HG03095 (cell line): ENCODE measurements around the gene DDAH1.

Experiments used
- ATAC-seq: cut with Tn5 transposase; IDR thresholded peaks from one replicate; pipeline ENCODE4 v1.9.1; 2021; ENCODE audit warnings: moderate library complexity; ENCODE audit not compliant: unreplicated experiment

Gene DDAH1

DNA sequence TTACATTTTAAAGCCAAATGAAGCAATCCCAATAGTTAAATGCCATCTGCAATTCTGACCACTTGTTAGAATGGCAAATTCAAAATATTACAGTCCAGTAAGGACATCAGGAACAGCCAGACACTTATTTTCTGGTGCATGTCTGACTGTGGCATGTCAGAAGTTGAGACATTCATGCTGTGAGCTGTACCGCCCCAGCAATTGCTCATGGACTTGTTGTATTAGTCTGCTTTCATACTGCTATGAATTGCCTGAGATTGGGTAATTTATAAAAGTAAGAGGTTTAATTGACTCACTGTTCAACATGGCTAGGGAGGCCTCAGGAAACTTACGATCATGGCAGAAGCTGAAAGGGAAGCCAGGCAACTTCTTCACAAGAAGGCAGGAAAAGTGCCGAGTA, 19.1 kb downstream of the DDAH1 start:
- ATAC-seq = no peak

DNA sequence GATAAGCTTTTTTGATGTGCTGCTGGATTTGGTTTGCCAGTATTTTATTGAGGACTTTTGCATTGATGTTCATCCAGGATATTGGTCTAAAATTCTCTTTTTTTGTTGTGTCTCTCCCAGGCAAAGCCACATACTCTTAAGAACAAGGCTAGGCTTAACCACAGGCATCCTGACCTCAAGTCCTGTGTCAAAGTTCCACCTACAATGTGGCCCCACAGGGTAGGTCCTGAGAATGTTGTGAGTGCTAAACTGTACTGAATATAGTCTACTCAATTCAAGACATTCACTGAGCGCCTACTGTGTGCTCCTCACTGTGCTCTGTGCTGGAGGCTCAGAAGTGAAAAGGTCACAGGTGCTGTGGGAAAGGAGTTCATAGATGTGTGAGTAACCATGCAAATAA, 20.6 kb downstream of the DDAH1 start:
- no peak for ATAC-seq

DNA sequence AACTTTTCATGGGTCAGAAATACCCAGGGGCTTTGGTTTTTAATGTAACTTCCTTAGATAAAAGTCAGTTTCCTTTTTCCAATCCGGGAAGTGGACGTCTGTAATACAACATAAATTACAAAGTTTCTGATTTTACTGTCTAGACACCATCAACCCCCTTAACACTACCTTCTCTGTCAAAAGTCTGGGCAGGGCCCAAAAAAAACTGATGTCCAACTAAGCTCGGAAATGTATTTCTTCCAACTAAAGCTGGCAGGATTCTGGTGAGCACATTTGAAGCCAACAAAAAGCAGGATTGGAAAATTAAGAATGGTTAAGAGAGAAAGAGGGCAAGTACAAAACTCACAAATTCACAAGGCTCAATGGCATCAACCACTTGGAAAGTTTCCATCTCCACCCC, 24.3 kb downstream of the DDAH1 start:
- ATAC-seq = no peak

DNA sequence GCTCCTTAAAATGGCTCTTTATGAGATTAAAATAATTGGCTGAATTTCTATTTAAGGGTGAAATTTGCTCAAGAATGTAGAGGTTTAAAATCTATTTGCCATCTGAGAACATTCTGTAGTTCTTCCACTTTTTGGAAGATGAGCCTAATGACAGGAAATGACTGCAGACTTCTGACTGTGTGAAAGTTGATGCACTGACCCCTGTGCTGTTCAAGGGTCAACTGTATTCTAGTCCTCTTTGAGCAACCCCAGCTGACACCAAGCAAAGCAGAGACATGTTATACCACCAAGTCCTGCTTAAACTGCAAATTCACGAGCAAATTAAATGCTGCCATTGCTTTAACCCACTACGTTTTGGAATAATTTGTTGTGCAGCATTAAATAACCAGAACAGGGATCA, 26.6 kb downstream of the DDAH1 start:
- ATAC-seq = no peak

DNA sequence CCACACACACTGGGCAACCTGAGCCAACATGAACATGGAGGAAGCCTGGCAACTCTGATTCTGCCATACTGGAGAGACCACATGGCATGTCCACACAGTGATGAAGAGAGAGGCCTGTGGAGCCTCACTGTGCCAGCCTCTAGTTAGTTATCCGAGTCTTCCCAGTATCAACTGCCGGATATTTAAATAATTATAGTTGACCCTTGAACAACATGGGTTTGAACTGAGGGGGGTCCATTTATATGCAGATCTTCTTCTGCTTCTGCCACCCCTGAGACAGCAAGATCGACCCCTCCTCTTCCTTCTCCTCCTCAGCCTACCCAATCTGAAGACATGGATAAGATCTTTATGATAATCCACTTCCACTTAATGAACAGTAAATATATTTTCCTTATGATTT, 27.8 kb downstream of the DDAH1 start:
- no peak for ATAC-seq

DNA sequence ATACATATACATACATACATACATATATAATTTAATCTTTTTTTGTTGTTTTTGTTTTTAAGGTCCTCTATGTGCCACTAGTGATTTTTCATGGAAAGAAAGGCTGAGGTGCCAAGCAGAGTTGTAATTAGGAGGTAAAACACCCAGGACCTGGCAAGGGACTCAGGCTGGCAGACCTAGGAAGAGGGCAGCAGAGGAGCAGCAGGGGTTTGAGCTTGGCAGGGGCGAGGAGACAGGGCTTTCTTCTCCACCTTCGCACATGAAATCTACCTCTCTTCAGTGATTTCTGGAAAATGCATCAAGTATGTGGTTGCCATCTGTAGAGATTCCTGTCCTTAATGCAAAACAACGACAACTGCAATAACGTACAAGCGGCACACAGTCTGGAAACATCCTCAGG, 31.9 kb downstream of the DDAH1 start:
- ATAC-seq = no peak

DNA sequence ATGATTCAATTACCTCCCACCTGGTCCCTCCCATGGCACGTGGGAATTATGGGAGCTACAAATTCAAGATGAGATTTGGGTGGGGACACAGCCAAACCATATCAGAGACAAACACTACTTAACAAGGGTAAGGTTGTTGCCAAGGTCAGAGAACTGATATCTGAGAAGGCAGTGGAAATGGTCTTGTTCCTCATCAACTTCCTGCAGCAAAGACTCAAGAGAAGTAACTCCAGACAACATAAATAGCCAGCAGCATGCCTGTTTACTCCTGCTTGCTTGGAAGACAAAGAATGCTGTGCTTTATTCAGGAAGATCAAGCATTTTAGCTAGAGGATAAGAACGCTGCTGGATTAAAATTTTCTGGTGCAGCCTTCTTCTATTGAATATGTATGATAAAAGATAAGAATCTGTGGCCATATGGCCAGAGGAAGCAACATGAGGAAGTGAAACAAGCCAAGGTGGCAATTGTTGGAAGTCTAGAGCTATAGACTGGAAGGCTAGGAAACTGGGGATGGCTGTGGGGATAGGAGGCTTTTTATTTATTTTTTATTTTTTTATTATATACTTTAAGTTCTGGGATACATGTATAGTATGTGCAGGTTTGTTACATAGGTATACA, 36.4 kb downstream of the DDAH1 start:
- no peak for ATAC-seq

DNA sequence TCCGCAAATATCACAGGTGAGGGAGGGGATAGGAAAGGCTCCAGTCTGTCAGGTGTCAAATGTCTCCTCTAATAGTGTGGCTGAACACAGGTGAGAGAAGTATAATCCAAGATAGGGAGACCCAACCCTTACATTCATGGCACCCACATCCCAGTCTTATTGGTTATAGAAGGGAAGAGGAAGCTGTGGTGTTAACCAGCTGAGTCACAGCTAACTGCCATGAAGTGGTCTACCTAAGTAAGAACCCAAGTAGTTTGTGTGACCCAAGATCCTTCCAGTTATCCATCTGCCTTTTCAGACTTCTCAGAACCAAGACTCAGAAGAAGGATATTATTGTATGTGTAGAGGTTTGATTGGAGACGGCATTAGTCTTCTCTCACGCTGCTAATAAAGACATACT, 37.1 kb downstream of the DDAH1 start:
- ATAC-seq = no peak

DNA sequence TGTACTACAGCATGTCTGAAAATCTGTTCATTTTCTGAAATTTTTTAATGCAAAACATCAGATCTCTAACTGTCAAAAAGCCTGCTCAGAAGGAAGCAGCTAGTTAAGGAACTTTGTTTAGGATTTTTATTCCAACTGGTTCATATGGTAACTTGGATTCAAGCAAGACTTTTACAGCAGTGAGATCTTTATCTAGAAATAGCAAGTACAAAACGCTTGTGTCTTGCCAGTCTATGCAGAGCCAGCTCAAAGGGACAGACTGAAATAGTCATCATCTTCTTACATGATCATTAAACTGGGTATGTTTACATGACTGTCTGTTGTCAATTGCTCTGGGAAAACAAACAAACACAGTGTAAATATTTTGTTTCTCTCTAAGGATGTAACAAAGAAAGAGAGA, 37.6 kb downstream of the DDAH1 start:
- ATAC-seq = no peak

DNA sequence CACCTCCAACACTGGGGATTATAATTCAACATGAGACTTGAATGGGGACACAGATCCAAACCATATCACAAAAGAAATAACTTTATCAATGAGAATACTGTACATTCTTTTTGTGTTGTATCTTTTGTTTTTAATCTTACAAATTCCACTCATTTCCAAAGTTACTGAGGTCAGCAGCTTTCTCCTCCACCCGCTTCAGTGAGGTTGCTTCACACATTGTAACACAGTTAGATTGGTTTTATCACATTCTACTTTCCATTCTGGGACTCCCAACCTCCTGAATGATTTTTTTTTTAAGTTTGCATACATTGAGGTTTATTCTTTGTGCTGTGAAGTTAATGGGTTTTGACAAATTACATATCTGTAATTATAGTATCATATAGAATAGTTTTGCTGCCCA, 43.8 kb downstream of the DDAH1 start:
- no peak for ATAC-seq

DNA sequence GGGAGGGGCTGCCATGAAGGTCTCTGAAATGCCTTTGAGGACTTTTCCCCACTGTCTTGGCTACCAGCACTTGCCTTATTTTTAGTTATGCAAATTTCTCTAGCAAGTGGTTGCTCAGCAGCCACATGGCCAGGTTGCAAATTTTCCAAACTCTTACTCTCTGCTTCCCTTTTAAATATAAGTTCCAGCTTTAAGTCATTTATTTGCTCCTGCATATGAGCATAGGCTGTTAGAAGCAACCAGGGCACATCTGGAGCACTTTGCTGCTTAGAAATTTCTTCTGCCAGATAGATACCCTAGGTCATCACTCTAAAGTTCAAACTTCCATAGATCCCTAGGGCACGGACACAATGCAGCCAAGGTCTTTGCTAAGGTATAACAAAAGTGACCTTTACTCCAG, 44.8 kb downstream of the DDAH1 start:
- no peak for ATAC-seq

DNA sequence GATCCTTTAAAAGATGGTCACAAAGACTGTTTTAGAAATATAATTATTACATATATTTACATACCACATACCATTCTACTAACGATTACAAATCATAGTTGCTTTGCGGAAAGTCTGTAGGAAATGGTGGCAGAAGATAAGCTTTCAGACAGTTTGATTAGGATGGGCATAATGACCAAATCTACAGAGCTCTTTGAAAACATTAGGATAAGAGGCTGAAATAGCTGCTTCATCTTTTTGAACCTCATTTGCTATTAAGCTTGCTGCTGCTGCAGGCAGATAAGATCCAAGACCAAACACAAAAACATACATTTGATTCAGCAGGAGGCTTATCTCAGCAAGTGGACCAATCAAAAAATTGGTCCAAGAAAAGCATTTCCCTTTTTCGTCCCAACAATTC, 47.1 kb downstream of the DDAH1 start:
- no peak for ATAC-seq

DNA sequence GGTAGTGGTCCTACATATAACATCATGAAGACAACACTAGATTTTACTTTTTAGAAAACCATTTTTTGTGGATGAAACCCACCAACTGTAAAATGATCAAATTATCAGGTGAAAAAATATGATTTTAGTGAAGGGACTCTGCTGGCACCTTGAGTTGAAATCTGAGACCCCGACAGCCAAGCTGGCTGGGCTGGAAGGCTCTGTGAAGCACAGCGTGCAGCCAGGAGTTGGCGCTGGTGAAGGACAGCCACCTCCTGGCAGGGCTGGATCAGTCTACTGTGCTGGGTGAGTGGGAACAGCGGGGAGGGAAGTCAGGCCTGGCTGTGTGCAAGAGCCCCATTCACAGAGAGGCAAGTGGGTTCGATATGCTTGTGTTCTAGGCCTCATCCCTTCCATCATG, 47.9 kb downstream of the DDAH1 start:
- ATAC-seq = no peak

DNA sequence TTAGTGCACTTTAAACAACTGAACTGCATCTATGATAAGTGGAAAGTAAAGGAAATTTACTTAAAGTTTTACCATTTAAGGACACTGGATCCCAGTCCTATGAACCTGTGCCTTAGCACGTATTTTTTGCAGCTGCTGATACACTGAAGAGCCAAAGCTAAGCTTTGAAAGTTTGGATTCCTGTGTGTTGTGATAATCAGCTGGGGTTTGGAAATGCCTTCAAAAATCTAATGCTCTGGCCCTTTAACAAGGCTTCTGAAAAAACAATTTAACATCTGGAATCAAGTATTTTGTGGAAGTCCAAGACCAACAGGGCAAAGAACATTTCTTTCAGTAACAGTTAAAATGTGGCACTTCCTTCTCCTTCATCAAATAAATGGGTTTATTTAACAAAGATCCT, 51.8 kb downstream of the DDAH1 start:
- no peak for ATAC-seq

DNA sequence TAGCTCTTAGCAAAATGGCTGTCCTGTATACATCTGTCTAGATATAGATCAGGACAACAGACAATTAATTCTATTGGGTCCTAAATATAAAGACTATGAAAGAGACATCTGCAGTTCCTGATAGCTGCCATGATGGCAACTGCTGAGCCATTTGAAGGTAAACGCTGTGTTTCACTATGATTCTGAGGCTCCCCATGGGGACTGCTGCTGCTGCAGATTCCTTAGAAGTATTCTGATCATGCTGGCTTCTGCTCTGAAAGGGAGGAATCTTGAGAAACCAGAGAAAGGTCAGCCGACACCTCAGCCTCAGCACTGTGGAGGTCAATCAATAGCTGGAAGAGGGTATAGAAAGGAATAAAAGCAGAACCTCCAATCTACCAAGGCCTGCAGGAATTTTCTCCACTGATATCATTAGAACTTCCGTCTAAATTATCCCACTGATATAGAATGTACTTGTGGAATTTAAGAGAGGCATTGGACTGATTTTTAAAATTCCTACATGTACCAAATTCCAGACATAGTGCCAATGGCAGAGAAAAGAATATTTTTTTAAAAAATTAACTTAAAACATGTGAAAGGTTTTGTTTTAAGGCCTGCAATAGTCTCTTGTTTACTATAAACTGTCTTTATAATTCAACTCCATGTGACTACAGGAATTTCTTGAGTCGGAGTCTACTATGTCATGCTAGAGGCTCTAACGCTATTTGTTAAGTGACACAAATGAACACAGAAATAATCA, 53.2 kb downstream of the DDAH1 start:
- no peak for ATAC-seq

DNA sequence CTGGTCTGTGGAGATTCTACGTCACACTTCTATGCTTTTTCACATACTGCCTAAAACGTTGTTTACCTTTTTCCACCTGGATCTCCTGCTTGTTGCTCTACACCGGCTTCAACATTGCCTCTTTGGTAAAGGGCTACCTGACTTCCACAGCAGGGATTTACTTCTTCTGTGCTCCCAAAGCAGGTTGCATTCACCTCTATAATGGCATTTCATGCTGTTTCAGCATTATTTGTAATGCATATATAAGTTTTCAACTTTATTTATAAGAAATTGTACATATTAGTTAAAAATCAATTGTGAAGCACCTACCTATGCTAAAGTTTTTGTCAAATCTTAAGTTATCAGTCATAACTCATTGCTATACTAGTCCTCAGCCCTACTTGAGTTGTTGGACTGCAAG, 55.4 kb downstream of the DDAH1 start:
- no peak for ATAC-seq

DNA sequence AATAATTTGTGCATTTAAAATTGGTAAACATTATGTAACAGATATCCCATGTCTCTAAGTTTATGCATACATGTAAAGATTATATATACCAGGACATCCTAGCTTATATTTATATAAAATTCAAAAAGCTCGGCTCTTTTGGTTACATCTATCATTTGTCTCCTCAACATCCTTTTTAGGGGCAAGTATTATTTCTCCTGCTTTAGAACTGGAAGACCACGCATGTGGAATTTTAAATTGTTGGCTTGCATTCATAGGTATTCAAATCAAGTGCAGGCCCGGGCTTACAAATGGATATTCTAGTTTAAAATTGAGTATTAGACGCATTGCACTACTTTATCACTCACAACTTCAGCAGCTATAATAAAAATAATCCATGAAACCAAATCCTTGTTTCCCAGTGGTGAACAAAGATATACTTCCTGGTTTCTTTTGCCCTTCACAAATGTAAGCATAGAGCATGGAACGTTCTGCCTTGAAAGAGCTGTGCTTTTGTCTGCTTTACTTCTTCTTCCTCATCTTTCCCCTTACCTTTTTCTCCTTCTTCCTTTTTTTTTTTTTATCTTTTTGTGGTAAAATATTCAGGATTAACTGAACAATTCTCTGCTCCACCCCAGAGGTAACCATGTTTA, 57.1 kb downstream of the DDAH1 start:
- ATAC-seq = no peak

DNA sequence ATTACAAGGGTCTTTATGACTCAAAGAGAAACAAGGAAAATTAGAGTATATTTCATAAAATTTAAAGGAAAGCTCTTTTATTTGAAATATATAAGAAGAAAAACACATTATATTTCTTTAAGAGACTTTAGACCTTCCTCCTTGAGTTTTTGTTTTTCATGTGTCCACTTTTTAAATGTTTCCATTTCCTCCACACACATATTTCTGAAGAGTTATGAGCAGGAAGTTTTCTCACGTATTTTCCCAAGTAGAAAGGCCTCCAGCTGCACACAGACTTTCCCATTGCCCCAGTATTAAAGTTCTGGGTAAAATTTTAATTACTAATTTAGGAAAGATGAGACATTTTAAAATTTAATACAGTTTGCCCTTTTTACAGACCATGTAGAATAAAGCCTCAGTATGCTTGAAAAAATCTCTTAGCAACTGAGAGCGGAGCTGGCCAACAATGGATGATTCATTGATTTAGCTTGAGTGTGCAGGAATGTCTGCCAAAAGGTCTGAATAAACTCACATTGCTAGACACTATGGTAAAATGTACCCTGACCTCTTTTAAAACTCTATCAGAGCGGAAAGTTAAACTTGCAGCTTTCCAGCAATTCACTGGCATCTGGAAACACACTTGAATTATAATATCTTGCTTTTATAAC, 57.9 kb downstream of the DDAH1 start:
- no peak for ATAC-seq

DNA sequence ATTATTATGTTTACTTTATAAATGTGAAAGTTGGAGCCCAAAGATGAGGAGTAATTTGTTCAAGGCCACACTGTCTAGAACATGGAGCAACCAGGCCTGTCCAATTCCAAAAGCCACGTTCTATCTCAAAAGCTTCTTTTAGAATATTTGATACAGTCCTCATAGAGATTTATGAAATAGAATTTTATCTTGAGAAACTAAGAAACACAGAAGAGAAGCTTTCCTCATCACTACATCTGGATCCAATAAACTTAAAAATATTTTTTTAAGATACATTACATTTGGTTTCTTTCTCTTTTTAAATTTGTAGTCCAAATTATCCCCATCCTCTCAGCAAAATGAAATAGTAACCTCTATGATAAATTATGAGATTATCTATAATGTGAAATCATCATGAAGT, 58.9 kb downstream of the DDAH1 start:
- no peak for ATAC-seq

DNA sequence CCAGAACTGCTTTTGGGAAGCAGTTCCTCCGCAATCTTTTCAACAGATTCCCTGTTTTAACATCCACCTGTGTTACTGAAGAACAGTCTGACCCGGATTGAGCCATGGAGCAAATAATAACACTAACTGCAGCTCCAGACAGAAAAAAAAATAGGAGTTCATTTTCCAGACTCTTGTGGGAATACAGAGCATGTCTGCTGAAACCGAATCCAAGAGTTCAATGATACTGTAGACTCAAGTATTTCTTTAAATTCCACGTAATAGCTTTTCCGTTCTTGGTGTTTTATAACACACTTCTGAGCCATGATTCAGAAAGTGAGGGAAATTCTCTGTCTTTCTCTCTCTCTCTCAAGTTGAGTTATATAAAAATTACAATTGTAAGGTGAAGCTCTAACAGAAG, 60.6 kb downstream of the DDAH1 start:
- ATAC-seq = no peak

DNA sequence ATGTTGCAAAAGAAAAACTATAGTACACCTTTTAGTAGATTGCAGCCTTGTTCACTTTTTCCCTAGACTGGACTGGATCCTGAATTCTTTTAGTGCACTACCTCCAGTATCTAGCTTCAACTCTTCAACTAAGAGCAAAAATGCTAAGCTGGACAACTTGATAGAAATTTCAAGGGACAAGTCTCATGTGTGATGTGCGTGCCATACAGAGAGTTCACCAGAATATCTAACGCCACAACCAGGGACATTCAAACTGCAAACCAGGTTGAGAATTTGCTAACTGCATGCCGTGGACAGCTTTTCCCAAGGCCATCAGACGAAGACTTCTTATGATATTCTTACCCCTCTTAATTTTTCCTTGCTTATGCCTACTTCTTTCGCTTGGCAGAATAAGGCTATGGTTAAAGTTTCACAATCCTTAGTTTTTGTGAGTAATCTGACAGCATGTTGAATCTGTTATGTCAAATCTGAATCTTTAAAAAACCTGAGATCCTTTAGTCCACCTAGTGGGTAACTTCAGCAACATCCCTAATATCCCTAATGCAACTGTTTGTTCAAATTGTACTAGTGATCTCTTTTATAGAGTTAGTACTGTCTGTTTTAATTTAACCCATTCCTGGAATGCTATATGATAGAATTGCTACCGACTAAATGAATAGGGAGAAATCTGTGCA, 66.4 kb downstream of the DDAH1 start:
- no peak for ATAC-seq
